IPS-NIHi7 (cell line): Measurements from ENCODE around the gene TMEM258.

ENCODE experiments used
- DNase-seq: peaks from one replicate; pipeline ENCODE4 v3.0.0; 2012; ENCODE audit warnings: mixed read lengths; ENCODE audit errors: extremely low spot score

Gene TMEM258

DNA sequence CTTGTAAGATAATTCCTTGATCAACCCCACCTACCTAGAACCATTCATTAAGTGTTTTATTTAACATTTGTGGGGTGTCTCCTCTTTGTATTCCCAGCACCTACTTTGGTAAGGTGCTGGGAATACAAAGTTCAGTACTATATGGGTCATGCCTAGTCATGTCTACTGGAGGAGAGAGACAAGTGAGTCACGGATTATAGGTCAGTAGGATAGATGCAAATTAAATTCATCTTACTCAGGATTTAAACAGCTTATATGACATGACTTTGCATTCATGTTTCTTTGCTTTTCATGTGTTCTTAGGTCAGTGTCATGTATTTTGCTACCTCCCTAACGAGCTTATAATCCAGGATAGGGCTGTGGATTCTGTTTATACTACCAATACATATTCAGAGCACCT, 27.8 kb upstream of the TMEM258 start:
- no peak for DNase-seq

DNA sequence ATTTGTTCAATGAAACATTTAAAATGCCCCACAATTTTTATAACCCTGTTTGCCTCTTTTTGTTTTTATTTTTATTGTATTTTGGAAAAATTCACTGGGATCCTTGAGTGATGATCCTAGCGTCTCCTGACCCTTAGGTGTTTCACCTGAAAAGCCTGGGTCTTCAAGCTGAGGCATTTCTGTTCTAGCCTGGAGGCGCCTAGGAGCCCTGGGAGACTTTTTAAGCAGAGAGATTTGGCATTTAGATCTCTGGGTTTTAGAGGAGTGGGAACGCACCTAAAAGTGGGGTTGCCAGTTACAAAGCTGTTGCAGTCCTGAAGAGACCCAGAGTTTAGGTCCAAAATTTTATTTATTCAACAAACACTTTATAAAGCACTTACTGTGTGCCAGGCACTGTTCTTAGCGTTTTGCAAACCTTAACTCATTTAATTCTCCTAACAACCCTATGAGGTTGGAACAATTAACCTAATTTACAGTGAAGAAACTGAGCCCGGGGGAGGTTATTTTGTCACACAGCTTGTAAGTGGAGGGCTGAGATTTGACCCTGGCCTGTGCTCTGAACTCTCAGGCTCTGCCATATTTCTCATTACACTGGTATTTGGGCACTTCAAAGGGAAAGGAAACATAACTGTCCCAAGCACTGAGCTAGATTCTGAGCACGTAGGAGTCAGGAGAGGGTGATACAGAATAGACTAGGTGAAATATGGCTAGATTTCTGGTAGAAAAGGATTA, 25.2 kb upstream of the TMEM258 start:
- DNase-seq = no peak

DNA sequence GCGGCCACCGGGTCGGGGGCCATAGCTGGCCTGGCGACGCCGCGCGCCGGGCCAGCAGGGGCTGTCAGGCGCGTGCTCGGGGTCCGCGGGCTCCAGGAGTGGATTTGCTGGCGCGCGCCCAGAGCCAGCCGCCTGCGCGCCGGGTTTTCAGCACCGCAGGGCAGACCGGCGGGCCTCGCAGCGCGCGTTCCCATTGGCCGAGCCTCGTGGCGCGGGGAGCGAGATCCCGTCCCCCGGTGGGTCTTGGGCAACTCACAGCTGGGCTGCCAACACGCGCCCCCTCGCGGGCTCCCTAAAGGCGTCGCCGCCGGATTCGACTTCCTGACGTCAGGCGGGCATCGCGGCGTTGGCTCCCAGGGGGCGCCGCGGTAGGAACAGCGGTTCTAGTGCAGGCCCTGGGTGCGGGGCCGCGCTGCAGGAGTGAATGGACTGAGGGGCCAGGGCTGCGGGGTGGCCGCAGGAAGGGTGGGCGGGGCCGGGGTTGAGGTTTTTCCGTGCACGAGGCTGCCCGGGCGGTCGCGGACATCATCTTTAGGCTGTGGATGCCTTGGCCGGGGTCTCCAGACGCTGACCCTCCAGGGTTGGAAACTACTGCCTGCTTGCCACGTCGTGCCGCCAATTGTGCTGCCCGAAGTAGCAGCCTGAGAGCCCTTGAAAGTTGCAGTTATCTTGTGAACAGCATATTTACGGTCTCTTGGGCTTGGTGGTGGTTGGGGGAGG, 24.5 kb upstream of the TMEM258 start, which contains the start of gene FADS1:
Gene FADS1 (minus strand): TSS at position 268 of the 720 bp plus-strand sequence. CDS start 74 bp downstream, at position 194.
- peak; percentile 89 for DNase-seq

DNA sequence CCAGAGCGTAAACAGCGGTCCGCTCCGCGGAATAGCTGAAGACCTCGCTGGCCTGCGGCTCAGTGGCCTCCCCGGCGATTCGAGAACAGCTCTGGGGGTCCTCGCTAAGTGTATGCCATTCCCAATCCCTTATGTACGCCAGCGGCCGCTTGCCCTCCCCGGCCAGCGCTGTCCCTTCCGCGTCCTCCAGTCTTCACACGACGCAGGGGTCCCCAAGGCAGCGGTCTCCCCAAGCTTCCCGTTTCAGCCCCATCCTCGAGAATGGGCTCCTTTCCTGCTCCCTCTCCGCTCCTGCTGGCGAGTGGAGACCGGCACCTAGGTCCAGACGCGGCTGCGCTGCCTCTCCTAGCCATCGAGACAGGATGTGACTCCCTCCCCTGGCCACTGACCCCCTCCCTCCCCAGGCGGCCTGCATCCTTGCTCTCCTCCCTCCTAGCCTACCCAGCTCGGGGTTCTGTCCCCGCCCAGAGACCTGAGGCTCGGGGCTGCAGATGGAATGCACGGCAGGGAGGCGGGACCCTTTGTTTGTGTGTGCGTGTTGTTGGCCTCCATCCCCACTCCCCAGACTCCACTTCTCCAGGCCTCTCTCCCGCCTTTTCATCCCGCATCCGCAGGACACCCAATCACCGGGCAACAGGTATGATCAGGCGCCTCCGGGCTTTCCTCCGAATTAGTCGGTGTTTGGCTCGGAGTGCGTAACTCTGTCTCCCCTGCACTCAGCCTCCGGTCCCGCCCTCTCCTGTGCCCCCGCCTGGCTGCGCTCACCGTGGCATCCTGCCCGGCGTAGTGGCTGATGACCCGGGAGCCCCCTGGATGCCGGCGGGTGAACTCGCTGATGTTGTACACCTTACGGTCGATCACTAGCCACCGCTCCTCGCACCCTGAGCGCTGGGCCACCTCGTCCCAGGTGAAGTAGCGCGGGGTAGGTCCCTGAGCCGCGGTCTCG, 23.7 kb upstream of the TMEM258 start:
- DNase-seq = peak; percentile 70

DNA sequence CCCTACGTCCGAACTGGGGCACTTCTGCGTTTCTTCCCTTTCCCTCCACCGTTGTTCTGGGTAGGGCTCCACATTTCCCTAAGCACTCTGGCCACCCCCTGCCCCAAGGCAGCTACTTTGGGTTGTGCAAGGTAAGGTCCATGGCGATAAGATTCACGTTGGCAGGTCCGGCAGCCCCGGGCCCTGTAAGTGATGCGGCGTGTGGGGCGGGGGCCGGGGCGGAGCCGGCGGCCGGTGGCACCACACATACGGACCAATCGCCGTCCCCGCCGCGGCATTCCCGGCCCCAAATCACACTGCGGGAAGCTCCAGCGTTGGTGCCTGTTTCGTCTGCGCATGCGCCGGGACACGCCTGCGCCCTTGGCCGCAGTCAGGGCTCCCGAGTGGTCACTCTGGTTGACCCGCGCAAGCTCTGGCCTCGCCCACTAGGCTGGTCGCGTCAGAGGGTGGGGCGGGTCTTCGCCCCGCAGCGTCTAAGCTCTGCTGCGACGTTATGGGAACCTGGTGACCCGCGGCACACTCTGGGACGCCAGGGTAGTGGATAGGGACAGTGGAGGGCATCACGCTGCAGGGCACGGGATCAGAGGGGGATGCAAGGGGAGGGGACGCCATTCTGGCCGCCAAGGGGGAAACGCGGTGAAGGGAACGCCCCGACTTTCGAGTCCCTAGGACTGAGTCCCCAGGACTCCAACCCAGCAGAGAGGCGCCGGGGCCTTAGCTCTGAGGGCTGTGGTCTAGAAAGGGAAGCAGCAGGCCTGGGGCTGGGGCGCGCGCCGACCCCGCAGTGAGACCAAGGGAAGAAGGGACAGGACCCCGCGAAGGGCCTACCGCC, 22.8 kb upstream of the TMEM258 start:
- peak; percentile 97 for DNase-seq

DNA sequence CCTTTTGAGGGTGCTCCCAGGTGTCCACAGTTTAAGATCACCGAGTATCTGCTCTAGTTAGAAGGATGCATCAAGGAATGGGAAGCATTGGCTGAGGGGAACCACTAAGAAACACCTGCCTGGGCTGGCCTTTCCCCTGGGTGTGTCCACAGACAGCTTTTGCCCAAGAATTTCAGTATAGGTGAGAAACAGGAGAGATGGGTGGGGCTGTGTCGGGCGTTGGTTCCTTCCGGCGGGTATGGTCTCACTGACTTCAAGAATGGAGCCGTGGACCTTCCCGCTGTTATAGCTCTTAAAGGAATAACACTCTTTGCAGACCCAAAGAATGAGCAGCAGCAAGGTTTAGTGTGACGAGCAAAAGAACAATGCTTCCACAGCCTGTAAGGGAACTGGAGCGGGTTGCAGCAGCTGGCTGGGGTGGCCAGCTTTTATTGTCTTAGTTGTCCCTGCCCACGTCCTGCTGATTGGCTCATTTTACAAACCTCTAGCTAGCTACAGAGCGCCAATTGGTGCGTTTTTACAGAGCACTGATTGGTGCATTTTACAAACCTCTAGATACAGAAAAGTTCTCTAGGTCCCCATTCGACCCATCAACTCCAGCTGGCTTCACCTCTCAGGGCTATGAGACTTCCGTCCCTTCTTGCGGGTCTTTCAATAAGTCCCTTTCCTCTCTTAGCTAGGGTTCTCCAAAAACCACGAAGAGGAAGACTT, 22.0 kb upstream of the TMEM258 start:
- no peak for DNase-seq

DNA sequence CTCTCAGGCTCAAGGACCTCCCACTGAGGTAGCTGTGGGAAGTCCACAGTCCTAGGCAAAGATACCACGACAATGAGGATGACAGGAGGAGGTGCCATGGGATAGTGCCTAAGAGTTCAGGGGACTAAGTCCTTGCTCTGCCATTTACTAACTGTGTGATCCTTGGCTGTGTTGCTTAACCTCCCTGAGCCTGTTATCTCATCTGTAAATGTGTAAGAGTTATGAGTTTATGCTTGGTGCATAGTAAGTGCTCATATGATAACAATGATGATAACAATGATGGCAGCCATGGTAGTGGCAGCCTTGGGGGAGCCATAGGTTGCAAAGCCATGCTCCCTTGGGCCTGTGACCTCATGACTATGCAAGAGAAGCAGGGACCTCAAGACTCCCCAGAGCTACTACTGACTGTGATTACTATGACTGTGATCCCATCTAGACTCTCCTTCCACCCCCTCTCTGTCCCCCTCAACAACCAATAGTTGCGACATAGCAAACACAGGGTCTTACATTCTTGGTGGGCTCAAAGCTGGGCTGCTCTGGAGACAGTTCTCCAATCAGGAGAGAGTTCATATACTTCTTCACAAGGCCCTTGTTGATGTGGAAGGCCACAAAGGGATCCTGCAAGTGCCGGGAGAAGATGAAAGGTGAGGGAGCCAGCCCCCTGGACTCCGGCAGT, 20.5 kb upstream of the TMEM258 start:
- DNase-seq = no peak

DNA sequence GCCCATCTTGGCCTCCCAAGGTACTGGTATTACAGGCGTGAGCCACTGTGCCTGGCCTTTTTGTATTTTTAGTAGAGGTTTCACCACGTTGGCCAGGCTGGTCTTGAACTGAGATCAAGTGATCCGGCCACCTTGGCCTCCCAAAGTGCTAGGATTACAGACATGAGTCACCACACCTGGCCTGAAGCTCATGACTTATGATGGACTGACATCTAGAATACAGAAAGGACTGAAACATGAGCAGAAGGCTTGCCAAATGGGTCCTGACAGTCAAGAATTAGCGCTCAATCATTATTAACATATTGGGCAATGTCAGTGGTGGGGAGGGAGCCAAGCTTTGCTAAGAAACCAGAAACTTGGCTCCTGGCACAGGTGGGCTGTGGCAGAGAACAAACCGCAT, 19.4 kb upstream of the TMEM258 start:
- DNase-seq = no peak

DNA sequence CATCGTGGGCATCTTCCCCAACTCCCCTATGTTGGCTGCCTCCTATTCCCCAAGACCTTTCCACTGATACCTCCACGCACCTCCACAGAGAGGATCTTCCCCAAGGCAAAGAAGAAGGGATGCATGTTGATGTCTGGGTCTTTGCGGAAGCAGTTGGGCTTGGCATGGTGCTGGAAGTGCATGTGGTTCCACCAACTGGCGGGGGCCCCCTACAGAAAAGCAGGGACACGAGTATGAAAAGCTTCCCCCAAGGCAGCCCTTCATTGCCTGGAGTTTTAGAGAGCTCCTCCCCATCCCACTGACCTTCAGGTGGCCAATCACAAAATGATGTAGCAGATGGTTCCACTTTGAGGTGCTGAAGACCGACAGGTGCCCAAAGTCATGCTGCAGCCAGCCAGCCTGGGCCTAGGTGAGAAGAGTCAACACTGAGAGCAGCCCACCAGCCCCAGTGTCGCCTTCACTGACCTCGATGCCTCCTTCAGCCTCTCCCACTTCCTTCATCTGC, 18.3 kb upstream of the TMEM258 start:
- DNase-seq = no peak

DNA sequence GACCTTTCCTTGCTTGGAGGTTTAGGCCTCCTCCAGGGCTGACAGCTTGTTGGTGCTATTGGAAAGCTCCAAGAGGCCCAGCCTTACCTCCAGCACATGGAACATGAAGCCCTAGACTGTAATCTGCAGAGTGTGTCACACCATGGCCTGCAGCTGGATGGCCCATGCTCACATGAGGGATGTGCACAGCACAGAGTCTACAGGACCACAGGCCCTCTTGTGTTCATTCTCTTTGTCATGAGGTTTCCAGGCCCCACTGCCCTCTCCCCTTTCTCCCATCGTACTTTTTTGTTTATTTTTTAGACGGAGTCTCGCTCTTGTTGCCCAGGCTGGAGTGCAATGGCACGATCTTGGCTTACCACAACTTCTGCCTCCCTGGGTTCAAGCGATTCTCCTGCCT, 14.4 kb upstream of the TMEM258 start:
- no peak for DNase-seq

DNA sequence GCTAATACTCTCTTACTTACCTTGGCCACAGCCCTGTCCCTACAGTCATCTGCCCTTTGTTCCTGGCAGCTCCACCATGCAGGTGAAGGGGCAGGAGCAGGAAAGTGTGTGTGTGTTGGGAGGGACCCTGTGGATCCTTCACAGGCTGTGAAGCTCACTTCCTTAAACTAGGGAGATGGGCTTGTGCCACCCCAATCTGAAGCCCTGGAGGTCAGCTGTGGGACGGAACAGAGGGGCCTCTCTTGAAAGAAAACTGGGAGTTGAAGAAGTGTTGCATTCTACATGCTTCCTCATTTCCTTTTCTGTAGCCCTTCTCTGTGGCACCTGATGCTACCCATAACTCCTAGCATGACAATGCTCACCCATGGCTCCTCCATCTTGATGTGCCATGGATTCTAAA, 12.7 kb upstream of the TMEM258 start:
- no peak for DNase-seq

DNA sequence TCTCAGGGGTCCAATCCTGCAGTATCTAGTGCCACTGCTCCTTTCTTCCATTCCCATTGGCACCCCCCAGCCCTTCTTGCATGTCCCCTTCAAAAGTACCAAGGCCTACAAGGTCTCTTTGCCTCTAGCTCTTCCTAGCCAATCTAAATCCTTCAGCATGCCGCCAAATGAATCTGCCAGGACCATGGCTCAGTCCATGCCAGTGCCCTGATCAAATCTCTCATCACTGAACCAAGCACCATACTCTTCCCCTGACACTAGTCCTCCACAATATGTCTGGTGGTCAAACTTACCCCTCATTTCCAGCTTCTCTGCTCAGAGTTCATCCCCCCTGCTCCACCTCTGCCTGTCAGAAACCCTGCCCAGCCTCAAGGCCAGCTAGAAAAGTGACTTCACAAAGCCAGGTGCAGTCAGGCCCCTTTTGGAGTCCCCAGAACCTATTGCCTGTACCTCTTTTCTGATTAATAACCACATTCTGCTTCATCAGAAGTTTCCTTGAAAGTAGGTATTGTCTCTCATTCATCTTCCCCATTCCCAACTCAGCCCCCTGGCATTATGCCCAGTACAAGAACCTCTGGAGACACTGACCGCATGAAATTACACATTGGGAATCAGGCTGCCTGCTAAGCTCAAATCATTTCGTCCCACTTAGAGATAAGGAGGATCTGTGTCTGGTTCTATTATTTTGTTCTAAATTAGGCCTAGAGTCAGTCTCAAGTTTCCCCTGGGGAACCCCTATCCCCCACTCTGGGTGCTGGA, 11.7 kb upstream of the TMEM258 start:
- DNase-seq = no peak

DNA sequence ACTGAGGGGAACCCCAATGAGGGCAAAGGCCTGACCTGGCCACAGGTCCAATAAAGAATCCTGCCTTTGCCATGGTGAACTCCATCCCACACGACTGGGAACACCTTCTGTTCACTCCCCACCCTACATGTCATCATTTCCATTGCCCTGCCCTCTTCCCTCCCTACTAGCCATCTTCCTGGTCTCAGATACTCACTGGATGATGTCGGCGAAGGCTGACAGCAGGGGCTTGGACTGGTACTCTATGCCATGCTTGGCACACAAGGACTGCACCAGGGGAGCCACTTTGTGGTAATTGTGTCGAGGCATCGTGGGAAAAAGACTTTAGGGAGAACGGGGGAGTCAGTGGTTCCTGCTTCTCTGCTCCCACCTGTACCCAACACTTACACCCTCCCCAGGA, 10.2 kb upstream of the TMEM258 start:
- DNase-seq = no peak

DNA sequence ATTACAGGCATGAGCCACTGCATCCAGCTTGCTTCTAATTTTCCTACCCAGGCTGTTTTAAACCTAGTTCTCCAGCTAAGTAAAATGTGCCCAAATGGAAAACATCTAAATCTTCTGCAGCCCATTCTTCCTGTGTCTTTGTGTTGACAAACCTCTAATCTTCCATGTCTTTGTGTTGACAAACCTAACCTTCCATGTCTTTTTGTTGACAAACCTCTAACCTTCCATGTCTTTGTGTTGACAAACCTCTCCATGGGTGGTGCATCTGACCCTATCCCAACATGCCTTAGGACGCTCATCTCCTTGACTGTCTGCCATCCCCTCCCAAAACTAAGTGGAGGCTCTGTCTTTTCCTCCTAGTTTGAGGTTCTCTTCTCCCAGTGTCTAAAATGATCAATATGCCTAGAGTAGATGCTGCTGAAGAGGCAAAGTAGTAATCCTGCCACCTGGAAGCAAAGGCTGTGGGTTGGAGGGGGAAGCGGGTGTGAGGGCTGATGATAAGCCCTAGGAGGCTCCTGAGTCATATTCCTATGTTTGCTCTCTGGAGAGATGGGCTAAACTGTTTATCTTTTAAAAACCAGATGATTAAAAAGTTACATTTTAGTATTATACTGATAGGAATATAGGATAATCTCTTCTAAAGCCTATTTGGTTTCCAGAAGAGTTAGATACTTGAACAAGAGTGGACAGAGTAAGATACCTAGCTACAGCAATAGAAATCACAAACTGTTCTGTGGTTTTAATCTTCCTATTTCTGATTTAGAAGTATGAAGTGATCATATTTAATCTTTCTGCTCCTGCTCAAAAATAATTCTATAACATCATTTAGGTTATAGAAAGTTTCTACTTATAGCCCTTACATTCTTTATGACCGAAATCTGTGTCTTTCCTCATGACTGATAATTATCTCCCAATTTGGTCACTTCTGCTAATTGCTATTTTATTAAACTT, 8.2 kb upstream of the TMEM258 start:
- DNase-seq = no peak

DNA sequence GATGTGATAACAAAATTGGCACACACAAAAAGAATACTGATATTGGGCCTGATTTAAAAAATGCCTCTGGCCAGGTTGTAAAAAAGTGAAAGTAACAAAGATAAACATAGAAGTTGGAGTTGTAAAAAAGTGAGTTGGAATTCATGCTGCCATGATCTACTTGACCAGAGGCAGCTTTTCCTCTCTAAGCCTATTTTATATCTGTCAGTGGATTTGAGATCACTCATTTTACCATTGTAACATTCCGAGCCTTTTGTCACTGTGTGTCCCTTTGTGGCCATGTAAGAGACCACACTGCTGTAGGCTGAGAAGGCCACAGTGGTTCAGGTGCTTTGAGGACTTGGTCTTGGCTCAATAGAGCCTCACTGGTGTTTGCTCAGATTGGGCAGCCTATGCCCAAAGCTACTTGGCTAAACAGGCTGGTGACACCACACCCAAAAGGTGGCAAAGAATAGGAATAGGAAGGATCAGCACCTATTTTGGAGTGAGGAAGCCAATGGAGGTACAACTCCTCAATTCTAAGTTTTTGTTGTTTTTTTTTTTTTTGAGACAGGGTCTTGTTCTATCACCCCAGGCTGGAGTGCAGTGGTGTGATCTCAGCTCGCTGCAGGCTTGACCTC, 7.4 kb upstream of the TMEM258 start:
- no peak for DNase-seq

DNA sequence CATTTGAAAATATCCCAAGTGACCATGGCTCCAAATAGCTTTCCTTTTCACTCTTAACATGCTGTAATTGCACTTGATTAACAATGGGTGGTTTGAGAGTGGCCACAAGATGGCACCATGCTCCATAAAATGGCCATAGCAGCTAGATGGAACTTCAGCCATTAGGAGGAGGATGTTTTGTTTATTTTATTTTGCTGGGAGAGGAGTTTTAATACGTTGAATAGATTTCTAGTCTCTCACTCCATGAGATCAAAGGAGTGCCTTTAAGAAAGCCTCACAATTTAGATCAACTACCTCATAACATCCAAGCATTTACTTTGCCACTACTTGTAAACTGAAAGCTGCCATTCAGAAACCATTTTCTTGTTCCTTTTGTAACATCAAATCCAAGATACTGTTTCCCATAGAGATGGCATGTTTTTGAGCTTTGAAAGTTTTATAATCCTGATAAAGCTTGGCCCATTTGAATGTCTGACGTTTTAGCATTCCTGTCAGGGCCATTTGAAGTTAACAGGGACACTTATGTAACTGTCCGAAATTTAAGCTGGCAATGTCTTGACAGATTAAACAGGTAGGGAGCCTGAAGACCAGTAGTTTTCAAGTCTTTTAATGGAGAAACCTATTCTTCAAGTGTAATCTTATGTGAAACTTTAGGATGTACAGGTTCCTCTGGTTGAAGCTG, 5.0 kb upstream of the TMEM258 start:
- DNase-seq = peak; percentile 63
